ENCODE results near the gene PPM1H.

PPM1H gene

DNA sequence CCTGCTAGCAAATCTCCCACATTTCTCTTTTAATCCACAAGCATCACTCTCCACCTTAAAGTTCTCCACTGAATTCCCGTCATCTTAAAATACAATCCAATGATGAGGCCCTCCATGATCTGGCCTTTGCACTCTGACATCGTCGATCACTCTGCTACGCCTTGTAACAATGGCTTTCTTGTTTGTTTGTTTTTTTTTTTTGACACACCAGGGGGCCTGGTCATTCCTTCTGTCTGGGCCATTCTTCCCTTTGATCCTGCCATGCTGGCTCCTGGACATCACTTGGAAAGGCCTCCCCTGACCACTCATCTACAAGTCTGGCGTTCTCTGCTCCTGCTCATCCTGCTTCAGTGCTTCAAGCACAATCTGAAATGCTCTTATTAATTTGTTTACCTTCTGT lies 233.5 kb downstream of the PPM1H start:
- DNase-seq, result no peak

DNA sequence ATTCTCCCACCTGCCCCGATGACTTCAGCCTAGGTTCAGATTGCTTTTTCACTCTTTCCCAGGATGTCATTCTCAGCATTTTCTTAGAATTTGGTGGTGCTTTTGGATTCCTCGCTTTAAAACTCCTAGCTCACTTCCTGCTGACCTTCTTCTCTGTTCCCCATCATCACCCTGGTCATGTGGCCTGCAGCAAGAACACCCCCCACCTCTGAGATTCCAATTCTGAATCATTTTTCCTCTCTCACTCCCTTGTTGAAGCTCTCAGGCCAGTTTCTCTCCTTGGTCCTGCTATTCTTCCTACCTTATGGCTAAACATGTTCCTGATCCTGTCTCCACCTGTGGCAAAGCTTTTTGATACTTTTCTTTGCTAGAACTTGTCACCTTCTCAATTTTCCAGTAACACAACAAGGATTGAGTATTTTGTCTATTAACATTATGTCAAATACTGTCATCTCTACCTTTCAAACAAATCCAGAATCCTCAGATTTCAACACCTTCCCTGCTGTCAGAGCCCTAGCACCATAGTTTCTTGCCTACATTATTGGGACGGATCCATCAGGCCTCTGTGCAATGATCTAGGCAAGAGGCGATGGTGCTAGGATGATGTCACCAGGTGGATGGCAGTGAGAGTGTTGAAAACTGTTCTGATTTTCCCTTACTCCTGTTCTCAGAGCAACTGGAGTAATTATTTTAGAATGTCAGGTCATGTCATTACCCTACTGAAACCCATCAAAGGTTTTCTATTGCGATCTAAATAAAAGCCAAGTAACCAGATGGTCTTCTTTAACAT lies 234.7 kb downstream of the PPM1H start:
- DNase-seq, result no peak

DNA sequence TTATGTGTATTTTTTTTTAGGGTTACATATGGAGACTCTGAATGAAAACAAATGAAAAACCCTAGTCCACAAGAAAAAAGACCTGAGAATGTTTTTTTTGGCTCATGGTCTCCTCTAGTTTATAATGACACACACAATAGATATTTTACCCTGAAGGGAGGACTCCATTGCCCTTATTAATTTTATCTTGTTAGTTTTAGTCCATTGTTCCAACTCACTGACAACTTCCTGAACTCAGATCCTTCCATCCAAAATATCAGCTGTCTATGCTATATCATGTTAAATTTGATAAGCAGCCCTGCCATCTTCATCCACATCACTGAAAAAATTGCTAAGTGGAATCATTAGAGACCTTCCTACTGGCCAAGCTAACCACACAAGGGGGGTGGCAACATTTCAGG lies 236.2 kb downstream of the PPM1H start:
- no peak for DNase-seq

DNA sequence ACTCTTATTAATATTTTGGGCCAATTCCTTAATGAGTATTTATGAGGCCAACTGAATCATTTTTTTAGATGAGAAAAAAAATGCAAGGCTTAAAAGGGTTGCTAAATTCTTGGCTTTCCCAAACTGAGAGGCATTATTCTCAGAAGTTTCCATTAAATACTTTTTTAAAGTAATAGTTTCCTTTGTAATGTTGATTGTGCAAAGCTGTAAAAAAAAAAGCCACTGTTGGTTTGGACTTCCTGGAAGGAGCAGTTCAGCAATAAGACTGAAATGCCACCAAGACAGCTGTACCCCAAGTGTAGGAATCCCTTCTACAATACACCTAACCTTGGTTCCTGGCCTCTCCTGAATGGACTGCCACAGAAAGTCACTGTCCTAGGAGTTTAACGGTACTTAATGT lies 237.1 kb downstream of the PPM1H start:
- no peak for DNase-seq

DNA sequence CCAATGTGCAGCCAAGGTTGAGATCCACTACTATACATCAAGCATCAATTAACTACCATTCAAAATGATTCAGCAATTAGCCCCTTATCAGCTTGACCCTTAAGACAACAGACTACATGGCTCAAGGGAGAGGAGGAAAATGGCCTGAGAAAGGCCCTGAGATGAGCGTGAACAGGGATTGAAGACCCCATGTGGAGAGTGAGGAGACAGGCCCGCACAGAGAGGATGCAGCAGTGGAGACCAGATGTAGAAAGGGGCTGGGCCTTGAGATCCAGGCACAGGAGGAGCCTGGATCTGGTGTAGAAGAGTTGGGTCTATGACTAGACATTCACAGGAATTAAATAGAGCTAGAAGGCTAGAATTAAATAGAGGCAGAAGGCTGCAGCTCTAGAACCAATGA lies 239.3 kb downstream of the PPM1H start:
- no peak for DNase-seq

DNA sequence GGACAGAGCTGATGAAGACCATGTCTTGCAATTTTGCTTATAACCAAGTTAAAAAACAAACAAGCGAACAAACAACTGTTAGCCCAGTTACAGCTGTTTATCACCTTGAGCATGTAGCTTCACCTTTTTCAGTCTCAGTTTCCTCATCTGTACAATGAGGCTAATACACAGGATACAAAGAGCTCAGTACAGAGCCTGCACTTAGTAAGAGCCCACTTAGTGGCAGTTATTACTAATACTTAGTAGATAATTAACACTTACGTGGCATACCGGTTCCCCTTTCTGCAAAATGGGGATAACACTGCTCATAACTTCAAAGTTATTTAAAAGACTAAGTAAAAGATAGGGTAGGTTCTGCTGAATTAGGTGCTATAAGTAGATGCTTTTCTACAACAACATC lies 240.3 kb downstream of the PPM1H start:
- DNase-seq, result no peak

DNA sequence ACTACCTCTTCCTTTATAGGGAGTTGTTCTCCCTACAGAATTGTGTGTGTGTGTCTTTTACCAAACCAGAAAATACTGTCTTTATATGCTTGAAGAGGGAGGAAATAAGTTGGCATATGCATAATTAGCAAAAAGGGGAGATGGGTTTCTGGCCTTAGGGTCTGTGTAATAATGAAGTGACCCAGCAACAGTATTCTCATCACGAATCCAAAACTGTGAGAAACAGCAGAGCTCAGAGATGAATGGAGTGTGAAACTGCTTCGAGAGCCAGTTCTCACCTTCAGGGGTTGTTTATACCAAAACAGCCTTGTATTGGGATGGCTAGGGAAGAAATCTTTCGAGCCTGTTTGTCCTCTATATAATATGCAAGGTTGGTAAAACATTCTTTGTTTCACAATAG lies 240.8 kb downstream of the PPM1H start:
- no peak for DNase-seq

DNA sequence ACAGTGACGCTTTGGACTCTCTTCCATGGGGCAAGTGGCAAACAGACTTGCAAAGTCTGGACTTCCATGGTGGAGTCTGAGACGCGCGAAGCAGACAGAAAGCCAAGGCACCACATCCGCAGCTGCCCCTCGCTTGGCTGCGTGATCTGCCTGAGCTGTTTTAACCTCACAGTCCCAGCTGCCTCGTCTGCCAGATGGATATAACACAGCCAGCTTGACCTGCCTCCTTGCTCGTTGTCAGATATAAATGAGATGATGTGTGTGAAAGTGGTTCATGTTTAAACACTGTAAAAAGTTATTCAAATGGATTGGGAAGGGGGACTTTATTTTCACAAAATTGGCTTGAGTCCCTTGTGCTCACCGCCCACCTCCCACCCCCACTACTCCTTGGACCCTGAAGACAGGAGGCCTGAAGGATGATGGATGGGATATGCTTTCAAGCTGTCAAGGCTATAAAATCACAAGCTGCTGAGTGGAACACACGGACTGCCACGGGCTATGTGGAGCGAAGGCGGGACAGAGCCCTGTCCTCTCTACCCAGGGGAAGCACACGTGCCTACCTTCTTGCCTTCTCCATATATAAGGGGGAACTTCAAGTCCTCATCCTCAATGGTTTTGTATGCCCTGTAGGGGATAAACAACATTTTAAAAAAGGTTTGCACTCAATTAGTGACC lies 241.4 kb downstream of the PPM1H start:
- no peak for DNase-seq

DNA sequence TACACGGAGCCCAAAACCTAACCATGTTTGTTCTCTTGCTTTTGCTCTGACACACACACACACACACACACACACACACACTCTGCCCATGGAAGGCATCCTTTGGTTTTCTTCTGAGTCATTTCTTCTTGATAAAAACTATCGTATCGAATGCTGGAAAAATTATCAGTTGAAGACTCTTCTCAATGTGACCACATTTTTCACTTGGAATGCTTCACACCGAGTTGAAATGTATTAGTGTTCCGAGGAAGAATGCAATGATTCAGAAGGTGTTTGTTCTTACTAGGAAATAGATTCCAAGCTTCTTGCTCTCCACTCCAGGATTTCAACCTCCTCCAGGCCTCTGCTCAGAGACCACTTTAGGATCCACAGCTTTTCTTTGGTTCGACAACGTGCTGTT lies 242.1 kb downstream of the PPM1H start:
- DNase-seq, result no peak

DNA sequence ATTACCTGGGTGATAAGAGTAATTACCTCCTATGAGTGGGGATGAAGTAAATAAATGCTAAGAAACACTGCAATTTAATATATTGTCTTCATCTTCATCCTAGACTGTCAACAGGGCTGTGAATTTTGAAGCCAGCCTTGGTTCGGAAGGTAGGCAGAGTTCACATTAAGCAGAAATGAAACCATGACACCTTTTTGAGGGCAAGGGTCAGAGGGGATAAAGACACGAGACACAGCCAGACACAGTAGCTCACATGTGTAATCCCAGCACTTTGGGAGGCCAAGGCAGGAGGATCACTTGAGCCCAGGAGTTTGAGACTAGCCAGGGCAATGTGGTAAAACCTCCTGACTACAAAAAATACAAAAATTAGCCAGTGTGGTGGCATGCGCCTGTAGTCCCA lies 243.6 kb downstream of the PPM1H start:
- no peak for DNase-seq

DNA sequence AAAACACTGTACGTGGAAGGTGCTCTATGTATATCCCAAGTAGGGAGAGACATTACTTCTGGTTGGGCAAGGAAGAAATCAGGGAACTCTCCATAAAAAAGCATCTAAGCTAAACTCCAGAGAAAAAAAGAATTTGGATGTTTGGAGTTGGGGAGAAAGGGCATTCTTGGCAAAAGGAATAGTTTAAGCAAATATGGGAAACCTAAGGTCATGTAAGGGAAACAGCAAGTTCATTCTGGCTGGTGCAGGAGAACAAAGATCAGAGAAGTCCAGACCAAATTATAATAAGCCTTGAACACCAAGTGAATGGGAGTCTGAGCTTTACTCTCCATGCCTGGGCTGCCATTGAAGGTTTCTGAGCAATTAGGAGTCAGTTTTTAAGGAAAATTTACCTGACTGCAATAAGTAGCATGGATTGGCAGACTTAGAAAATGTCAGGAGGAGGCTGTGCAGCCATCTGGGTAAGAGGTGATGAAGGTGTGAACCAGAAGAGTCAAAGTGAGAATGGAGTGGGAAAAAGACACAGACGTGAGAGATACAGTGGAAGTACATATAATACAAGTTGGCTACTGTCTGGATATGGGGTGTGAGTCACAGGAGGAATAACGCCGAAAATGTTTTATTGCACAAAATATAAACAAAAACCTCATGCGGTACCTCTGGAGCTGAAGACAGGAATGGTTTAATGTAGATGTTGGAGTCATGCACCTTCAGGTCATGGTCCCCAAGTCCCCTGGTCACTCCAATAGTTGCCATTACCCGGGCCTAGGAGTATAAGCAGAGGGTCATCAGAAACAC lies 245.7 kb downstream of the PPM1H start:
- DNase-seq, result no peak

DNA sequence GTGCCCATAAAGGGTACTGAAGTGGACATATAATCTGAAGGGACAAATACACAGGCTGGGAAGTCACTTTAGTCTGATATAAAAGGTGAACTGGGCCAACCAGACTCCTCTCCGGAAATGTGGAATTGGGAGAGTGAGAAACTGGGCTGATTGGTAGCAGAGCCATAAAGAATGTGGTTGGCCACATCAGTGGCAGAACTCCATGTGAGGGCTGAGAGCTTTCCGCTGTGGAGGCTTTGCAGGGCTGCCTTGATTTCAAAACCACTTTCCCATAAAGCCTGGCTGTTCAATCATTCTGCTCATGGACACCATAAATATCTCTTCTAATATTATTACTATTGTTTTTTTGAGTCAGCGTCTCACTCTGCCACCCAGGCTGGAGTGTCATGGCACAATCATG lies 248.0 kb downstream of the PPM1H start:
- no peak for DNase-seq

DNA sequence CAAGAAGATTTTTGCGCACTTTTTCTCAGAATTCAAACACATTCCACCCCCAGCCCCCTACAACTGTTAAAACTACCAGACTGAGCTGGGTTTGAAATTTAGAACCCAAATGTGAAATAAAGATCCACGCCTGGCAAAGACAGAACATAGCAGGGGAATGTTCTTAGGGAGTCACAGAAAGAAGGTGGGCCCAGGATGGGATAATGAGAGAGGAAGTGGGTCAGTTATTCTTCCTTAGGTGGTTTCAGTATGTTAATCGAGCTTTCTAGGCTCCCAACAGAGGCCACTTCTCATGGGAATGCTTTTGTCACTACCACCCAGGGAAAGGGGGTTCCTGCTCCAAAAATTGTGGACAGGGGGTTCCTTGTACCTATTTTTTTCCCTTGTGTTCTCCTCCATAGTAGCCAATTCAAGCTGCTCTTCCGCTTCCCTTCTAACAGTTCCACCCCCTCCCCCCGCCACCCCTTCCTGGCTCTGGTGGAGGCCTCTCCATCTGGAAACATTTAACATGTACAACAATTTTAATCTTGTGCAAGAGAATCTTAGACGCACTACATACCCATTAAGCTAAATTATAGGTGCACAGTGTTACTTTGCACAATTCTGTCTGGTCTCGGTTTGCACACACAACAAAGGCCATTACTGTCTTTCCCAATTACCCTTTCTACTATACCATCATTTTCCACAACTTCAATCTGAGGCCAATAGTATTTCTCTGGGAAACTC lies 250.2 kb downstream of the PPM1H start:
- DNase-seq, result no peak

DNA sequence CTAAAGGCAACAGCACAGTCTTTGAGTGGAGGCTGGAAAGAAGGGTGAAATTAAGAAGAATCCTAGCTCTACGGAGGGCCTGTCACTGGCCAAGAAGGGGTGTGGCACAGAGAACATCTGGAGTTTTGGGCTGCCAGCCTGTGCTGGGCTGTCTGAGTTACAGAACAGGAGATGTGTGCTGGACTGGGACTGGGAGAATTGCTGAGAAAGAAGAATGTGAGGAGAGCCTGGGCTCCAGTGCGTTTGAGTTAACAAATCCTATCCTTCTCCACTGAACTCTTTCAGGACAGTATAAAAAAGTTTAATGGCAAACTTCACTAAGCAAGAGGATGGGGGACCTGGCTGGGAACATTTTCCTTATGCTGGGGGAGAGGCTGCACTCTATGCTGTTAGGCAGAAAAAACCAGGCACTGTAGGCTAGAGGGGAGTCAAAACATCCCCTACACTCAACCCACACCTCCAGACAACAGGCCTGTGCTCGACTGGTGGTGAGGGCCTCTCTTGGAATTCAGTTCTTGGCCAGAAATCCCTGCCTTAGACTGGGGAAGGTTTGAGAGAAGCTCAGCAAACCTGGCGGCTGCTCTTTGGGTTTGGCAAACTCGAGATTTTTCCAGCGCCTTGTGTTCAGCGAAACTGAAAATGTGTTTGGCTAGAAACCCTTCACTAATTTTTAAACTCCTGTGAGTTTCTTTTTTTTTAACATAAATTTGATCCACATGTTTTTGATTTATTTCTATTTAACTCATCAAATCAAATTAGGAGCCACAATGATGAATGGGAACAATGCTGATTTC lies 251.0 kb downstream of the PPM1H start:
- DNase-seq, result peak; percentile 50

DNA sequence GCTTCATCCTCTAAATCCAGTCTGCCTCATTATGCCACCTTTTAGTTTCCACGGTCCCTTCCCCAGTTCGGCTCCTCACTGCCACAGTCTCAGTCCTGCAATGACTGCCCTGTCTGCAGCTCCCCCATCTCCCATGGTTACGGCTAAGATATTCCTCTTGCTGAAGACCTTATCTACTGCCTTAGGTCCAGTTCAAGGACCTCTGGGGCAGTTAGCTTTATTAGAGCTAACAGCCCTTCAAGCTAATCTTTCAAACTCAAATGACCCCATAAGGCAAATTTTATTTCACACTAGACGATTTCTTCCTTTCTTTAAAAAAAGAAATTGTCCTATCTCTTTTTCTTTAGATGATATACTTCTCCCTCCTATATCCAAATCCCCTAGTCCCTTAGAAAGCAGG lies 253.6 kb downstream of the PPM1H start:
- DNase-seq, result no peak

DNA sequence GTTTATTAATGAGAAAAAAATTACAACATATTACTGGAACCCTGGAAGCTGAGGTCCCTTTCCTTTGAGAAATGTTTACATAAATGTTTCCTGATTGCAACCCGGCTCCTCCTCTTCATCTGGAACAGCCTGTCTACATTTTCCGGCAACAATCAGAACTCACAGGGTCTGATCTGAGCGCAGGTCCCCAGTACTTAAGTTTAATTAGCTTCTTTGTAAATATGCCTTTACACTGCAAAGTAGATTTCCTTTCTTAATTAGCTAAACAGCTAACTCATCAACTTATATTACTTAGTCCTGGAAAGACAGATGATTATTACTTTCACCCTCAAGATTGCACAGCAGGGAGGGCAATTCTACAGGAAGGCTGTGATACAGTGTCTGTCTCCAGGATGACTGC lies 255.3 kb downstream of the PPM1H start:
- no peak for DNase-seq

DNA sequence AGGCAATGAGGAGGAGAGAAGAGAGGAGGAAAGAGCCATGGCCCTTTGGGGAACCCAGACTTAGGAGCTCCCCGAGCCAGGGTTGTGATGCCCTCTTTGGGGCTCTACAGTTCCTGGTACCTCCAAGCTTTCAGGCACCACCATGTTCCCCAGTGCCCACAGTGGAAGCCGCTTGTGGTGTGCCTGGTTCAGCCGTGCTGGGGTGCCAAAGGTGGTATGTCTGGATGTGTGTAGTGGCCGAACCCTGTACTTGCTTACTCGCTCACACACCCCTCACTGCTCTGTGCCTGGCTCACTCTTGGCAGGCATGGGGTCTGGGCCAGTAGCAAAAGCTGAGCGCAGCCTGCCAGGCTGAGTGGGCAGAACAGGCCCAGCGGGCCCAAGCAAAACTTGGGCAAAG lies 257.6 kb downstream of the PPM1H start:
- no peak for DNase-seq

DNA sequence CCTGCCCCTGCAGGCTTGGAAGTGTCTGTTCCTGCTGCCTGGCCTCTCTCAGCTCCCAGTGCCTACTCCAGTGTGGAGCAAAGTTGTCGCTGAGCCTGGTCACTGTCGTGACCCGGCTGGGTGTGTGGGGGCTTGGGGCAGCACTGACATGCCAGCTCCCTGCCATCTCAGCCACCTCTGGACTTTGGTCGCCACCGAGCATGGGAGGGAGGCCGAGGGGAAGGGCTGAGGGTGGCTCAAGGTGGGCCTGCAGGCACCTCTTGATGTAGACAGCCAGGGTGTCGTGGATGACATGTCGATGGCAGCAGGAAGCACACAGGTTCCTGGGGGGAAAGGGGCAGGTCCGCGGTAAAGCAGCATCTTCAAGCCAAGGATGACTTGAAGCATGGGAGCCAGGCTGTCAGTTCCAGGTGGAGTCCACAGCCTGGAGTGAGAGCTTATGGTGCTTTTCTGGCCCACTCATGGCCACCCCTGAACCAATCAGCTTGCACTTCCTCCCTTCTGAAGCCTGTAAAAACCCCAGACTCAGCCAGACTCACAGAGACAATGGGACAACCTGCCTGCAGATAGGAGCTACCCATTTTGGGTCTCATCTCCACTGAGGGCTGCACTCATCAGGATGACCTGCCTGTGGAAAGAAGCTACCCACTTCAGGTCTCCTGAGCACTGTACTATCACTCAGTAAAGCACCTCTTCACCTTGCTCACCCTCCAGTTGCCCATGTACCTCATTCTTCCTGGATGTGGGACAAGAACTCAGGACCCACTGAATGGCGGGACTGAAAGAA lies 258.2 kb downstream of the PPM1H start:
- no peak for DNase-seq

DNA sequence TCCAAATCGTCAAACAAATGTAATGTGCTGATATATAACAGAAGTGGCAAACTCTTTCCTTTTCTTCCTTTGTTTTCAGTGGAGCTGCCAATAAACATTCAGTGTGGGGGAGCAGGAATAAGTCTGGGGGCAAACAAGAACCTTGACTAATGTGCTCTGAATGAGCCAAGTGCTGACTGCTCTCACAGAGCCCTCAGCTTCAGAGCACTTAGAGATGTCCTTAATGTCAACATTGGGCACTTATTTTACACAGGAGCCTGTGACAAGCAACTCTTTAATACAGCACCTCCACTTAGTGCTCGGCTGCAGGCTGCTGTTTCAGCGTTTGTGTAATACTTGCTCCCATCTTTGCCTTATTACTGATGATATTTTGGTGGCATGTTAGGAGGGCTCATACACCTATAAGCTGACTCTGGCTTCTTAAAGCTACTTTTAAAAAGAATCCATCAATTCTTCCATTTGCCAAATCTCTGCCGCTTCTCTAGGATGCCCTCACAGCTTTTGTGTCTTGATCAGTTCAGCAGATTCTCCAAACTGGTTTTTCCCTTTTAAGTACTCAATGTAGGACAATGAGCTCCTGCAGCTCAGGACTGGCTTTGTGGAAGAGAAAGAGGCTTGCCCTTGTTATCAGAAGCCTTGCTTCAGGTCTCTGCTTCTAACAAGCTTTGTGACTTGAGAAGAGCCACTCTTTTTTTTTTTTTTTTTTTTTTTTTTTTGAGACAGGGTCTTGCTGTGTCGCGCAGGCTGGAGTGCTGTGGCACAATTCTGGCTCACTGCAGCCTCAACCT lies 261.7 kb downstream of the PPM1H start:
- DNase-seq, result no peak

DNA sequence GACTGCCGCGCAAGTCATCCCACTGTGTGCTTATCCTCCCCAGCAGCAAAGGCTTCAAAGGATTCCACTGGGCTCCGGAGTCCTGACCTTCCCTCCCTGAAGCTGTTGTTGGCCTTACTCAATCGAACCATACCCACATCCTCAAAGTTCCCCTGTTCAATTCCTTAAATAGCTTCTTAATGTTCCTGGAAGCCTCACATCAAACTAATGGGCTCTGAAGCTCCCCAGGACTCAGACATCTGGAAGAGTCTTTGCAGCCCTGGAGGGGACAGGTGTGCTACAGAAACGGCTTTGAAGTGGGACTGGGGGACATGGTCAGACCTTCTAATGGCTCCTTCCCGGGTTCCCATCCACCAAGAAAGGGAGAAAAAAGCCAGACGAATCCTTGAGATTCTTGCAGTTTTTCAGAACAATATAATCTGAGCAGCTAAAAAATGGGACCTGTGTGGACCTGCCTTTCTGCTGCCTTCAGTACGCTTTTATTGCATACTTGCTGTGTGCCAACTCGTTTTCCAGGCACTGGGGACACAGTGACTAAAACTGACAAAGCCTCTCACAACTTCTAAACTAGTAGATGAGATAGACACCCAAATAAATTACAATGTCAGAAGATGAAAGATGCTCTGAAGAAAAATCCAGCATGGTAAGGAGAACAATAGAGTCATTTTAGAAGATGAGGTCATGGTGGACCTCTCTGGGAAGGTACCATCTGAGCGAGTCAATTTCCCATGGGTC lies 263.8 kb downstream of the PPM1H start:
- no peak for DNase-seq

All from midbrain (tissue), 1 donor.